Measurements from ENCODE around the gene SOST. TPM values are rescaled to one million over a fixed set of nuclear protein-coding genes. Genes with fewer than 3 reads are reported as not detected.

Gene SOST
- total RNA-seq, 1 experiment from 2014 or later, result not detected

DNA sequence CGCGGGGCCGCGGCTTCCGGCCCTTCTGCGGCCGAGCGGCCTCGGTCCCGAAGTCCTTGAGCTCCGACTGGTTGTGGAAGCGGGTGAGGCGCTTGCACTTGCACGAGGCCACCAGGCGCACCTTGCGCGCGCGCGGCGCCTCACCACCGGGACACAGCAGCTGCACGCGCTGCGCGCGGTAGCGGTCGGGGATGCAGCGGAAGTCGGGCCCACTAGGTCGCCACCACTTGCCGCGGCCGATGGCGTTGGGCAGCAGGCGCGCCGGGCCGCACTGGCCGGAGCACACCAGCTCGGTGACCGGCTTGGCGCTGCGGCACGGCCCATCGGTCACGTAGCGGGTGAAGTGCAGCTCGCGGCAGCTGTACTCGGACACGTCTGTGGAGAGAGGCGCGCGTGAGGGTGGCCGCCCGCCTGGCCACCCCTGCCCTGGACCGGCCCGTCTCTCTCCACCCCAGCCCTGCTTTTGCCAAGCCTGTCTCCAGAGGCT is 3.2 kb downstream of the SOST start:
- Histone ChIP-seq H3K4me1 (replicated peaks; ENCODE audit: insufficient read depth) (peaks cover 37% of the 10 kb centered on the region), H3K27me3 (ENCODE audit: insufficient read depth, low read depth) (no peaks in the 10 kb centered on the region), H3K9me2 (ENCODE audit: insufficient read depth) (no peaks in the 10 kb centered on the region), H2AFZ (no peak overlapping the region), H3K9me3 (ENCODE audit: insufficient read depth, low read depth) (no peaks in the 10 kb centered on the region), H4K20me1 (ENCODE audit: insufficient read depth) (no peaks in the 10 kb centered on the region), H3K4me3 (no peak overlapping the region), H3K4me2 (no peak overlapping the region), H3K27ac (no peak overlapping the region), H3K36me3 (ENCODE audit: low read depth) (no peaks in the 10 kb centered on the region), H3F3A (ENCODE audit: insufficient read depth, low read depth) (peaks cover 26% of the 10 kb centered on the region; the same call in 1 of the 2 replicates), H3K79me2 (ENCODE audit: low read depth) (no peaks in the 10 kb centered on the region)
- ChIA-PET POLR2A (ENCODE audit: unreplicated experiment) (no interaction called here), CTCF (no interaction called here)
- TF ChIP-seq EZH2 (IDR thresholded peaks at IDR 0.05; ENCODE audit: low read depth) (no peak), CTCF (conservative IDR thresholded peaks at IDR 0.05) (no peak)
- no peak for DNase-seq
- intact Hi-C loops (cut with micrococcal nuclease; ENCODE audit: unreplicated experiment), result no loop called here
- BruUV-seq (replicated peaks), result no TSS peak

GRCh38 chr17:43754947-43755346 is 3.6 kb downstream of the SOST start:
- Histone ChIP-seq H3K4me3 (no peak overlapping the region), H3K4me1 (replicated peaks; ENCODE audit: insufficient read depth) (peaks cover 39% of the 10 kb centered on the region), H4K20me1 (ENCODE audit: insufficient read depth) (no peaks in the 10 kb centered on the region), H2AFZ (no peak overlapping the region), H3K36me3 (ENCODE audit: low read depth) (no peaks in the 10 kb centered on the region), H3F3A (ENCODE audit: insufficient read depth, low read depth) (peaks cover 29% of the 10 kb centered on the region; the same call in 1 of the 2 replicates), H3K27me3 (ENCODE audit: insufficient read depth, low read depth) (no peaks in the 10 kb centered on the region), H3K4me2 (no peak overlapping the region), H3K9me2 (ENCODE audit: insufficient read depth) (no peaks in the 10 kb centered on the region), H3K79me2 (ENCODE audit: low read depth) (no peaks in the 10 kb centered on the region), H3K9me3 (ENCODE audit: insufficient read depth, low read depth) (no peaks in the 10 kb centered on the region), H3K27ac (no peak overlapping the region)
- BruUV-seq (replicated peaks), result no TSS peak
- intact Hi-C loops (cut with micrococcal nuclease; ENCODE audit: unreplicated experiment), result no loop called here
- POLR2A ChIA-PET (ENCODE audit: unreplicated experiment), result no interaction called here
- no peak for DNase-seq
- no peak for TF ChIP-seq EZH2 (IDR thresholded peaks at IDR 0.05; ENCODE audit: low read depth)
- no peak for TF ChIP-seq CTCF (conservative IDR thresholded peaks at IDR 0.05)
- CTCF ChIA-PET, result no interaction called here

- DNase-seq, result peak; percentile 17 to 75
- Histone ChIP-seq H3K9me2 (ENCODE audit: insufficient read depth) (no peaks in the 10 kb centered on the region), H3K9me3 (ENCODE audit: insufficient read depth, low read depth) (no peaks in the 10 kb centered on the region), H2AFZ (no peak overlapping the region), H3F3A (ENCODE audit: insufficient read depth, low read depth) (peaks cover 24% of the 10 kb centered on the region; the same call in 1 of the 2 replicates), H3K4me3 (no peak overlapping the region), H4K20me1 (ENCODE audit: insufficient read depth) (no peaks in the 10 kb centered on the region), H3K27ac (peak overlapping the region; percentile 40), H3K79me2 (ENCODE audit: low read depth) (no peaks in the 10 kb centered on the region), H3K4me1 (replicated peaks; ENCODE audit: insufficient read depth) (peaks cover 42% of the 10 kb centered on the region), H3K4me2 (peak overlapping the region; percentile 24; the same call in 1 of the 2 replicates), H3K27me3 (ENCODE audit: insufficient read depth, low read depth) (no peaks in the 10 kb centered on the region), H3K36me3 (ENCODE audit: low read depth) (no peaks in the 10 kb centered on the region)
- ChIA-PET POLR2A (ENCODE audit: unreplicated experiment) (no interaction called here), CTCF (interaction anchor here (0.6 to 1.1 kb wide), 2 partner anchors 58 to 89 kb away, joined by 3 read pairs; no protein-coding TSS in a partner anchor)
- intact Hi-C loops (cut with micrococcal nuclease; ENCODE audit: unreplicated experiment), result no loop called here
- TF ChIP-seq EZH2 (IDR thresholded peaks at IDR 0.05; ENCODE audit: low read depth), result no peak
- TF ChIP-seq CTCF (conservative IDR thresholded peaks at IDR 0.05), result no peak
- BruUV-seq (replicated peaks), result no TSS peak
These were observed 5.0 kb downstream of the SOST start for GRCh38 chr17:43753493-43754129.
